KBM-7 (cell line): ENCODE results near the gene DCAF12L2.
A peak's percentile ranks its signal among the peaks of the same experiment; 100 is the strongest.
"Not testable (repeated sequence)": the region's sequence is repeated elsewhere in the genome, so short reads cannot be mapped to it uniquely, and the experiment has no call there.

ENCODE experiments used
- DNase-seq: peaks from one replicate; pipeline ENCODE4 v3.0.0-alpha.2; 2015
- in situ Hi-C: fragments of 300-500 bp; cut with MboI; formaldehyde crosslinking; loops from 2 replicates; pipeline ENCODE4 v1.14.3; 2020; ENCODE audit warnings: low sequenced_read_pairs, low pct_unique_long_range_greater_than_20kb, mixed read lengths

Gene DCAF12L2

GRCh38 chrX:126165721-126166461 lies at the start of gene DCAF12L2:
Gene DCAF12L2, minus strand, starts transcription at chrX:126166289. Its CDS starts 365 bp downstream, at chrX:126165924.
- in situ Hi-C loops, result no loop called here
- no peak for DNase-seq

- in situ Hi-C loops, DNase-seq: not testable (repeated sequence)
Measured at GRCh38 chrX:126190888-126191287, 24.8 kb upstream of the DCAF12L2 start.

- in situ Hi-C loops, result no loop called here
- DNase-seq, result no peak
Measured at GRCh38 chrX:126177133-126177840, 11.2 kb upstream of the DCAF12L2 start.

GRCh38 chrX:126170720-126171119 lies 4.6 kb upstream of the DCAF12L2 start:
- in situ Hi-C loops, result no loop called here
- peak; percentile 2 for DNase-seq

- in situ Hi-C loops, result no loop called here
- no peak for DNase-seq
Measured at GRCh38 chrX:126167560-126167959, 1.5 kb upstream of the DCAF12L2 start.

- no peak for DNase-seq
- in situ Hi-C loops, result no loop called here
Measured at GRCh38 chrX:126165401-126165720, 728 bp downstream of the DCAF12L2 start.

- DNase-seq, result no peak
- in situ Hi-C loops, result no loop called here
Measured at GRCh38 chrX:126164689-126165400, 1.2 kb downstream of the DCAF12L2 start.

GRCh38 chrX:126164226-126164625 lies 1.9 kb downstream of the DCAF12L2 start:
- in situ Hi-C loops, result no loop called here
- no peak for DNase-seq

- in situ Hi-C loops, result no loop called here
- DNase-seq, result no peak
Measured at GRCh38 chrX:126141014-126141413, 25.1 kb downstream of the DCAF12L2 start.

- in situ Hi-C loops, result no loop called here
Measured at GRCh38 chrX:126137899-126138298, 28.2 kb downstream of the DCAF12L2 start.

GRCh38 chrX:126124721-126125120 lies 41.4 kb downstream of the DCAF12L2 start:
- in situ Hi-C loops, result no loop called here
- DNase-seq, result no peak

More at GRCh38 chrX:126137899-126138298, 28.2 kb downstream of the DCAF12L2 start:
- peak; percentile 12 for DNase-seq
